ENCODE data around the gene PLA2G12B.
A peak's percentile ranks its signal among the peaks of the same experiment; 100 is the strongest.

PLA2G12B gene

DNA sequence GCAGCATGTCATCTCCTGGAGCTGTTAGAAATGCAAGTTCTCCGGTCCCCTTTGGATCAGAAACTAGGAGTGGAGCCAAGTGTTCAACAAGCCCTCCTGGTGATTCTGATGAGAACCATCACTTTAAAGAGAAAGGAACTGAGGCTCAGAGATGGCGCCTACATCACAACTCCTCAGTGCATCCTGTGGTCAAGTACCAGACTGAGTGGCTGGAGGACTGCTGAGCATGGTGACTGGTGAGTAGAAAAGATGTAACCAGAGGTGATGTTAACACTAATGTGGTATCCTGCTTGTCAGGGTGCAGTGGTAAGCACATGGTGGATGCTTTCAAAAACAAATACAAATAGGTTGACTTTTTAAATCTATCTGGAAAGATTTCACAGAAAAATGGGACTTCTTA is 64.5 kb downstream of the PLA2G12B start:
- DNase-seq (ENCODE audit: low read depth, low spot score), result no peak

DNA sequence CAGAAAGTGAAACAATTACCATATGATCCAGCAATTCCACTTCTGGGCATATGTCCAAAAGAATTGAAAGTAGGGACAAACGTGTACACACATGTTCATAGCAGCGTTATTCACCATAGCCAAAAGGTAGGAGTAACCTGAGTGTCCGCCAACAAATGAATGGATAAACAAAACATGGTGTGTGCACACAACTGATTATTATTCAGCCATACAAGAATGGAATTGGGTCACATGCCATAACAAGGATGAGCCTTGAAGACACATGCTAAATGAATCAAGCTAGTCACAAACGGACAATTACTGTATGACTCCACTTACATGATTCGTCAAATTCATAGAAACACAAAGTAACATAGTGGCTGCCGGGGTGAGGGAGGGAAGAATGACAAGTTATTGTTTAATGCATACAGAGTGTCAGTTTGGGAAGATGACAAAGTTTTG is 65.2 kb downstream of the PLA2G12B start:
- DNase-seq (ENCODE audit: low read depth, low spot score), result peak; percentile 25

DNA sequence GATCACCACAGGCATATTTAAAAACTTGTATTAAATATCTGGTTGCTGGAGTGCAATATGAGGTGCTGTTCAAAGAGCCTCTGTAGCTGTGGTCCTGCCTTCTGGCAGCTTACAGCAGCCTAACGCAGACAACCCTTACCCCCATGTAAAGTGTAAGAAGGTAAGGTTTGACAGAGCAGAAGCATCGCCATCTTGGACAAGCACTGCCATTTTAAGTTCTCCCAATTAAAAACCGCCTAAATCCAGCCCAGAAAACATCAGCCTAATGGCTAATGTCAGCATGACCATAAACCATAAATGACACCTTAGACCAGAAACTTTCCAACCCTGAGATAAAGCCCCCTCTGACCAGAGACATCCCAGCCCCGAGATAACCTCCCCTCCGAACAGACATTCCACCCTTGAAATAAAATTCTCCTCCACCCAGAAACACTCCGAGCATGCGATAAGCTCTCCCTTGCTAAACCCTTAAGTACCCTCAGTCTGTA is 66.4 kb downstream of the PLA2G12B start:
- no peak for DNase-seq (ENCODE audit: low read depth, low spot score)

DNA sequence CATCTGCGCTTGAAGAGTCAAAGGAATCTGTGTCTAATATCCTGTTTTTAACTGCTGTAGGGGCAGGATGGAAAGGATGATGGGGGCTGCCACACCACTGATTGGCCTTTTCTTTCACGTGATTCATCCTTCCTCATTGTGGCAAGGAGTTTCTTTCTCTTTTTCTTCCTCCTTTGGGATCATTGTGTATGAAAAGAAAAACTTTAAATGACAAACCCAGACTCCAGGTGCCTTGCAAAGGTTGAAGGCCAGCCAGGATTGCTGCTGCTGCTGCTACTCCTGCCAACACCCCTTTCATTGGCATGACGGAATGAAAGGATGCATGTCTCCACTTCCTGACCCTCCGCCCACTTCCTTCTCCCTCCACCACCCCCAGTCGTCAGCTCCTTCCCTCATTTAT is 67.6 kb downstream of the PLA2G12B start:
- DNase-seq (ENCODE audit: low read depth, low spot score), result no peak

DNA sequence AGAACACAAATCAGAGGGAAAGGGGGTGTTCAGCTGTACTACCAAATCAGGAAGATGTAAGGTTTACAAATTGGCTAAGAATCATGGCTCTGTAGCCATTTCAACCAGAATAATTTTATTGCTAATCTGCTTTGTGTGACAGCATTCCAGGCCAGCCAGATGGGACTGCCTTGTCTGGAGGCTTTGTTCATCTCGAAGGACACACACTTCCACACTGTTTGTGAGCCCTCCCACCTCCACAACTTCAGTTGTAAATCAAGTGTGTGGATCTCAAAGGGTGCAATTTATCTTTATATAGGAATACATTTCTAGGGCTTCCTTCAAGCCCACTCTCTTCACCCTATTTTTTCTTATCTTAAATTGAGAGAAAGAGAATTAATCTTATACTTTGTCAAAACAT is 68.0 kb downstream of the PLA2G12B start:
- DNase-seq (ENCODE audit: low read depth, low spot score), result no peak

DNA sequence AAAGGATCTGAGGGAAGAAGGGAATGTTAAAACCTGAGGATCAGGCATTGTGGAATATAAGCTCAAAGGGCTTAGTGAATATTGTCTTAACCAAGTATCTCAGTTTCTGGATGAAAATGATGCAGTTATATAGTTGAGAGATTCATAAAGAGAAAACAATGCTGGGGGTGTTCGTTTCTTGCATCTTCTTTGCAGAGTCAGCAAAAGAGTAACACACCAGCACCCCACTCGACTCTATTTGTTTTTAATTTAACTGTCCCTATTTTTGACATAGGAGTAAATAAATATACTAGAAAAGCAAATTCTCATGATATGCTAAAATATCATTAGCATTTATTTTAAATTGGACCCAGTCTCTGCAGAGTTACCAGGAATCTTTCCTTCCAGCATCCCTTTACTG is 68.7 kb downstream of the PLA2G12B start:
- DNase-seq (ENCODE audit: low read depth, low spot score), result no peak

Measured in astrocyte of the hippocampus (primary cell).